Hematopoietic multipotent progenitor cell treated with erythropoietin and hydrocortisone succinate and interleukin-3 and kit ligand, for 6 days (in vitro differentiated cells): ENCODE measurements around the gene RUNX1.

Experiments
- DNase-seq: peaks from one replicate; pipeline ENCODE4 v3.0.0-alpha.2; 2015

RUNX1 gene

GRCh38 chr21:34875830-34876229, 173.3 kb downstream of the RUNX1 start:
- DNase-seq: no peak

GRCh38 chr21:34874684-34875513, 174.2 kb downstream of the RUNX1 start:
- no peak for DNase-seq

GRCh38 chr21:34871026-34871908, 177.8 kb downstream of the RUNX1 start:
- no peak for DNase-seq

GRCh38 chr21:34870246-34870645, 178.9 kb downstream of the RUNX1 start:
- no peak for DNase-seq

- DNase-seq: no peak
These were observed 179.6 kb downstream of the RUNX1 start for GRCh38 chr21:34869545-34869944.

GRCh38 chr21:34867785-34868184, 181.3 kb downstream of the RUNX1 start:
- no peak for DNase-seq

- DNase-seq: peak; percentile 69
These were observed 183.5 kb downstream of the RUNX1 start for GRCh38 chr21:34865400-34866241.

GRCh38 chr21:34864370-34865149, 184.5 kb downstream of the RUNX1 start:
- DNase-seq: no peak

GRCh38 chr21:34862951-34863350, 186.2 kb downstream of the RUNX1 start:
- DNase-seq: no peak

GRCh38 chr21:34861258-34861657, 187.8 kb downstream of the RUNX1 start:
- no peak for DNase-seq

- no peak for DNase-seq
These were observed 189.0 kb downstream of the RUNX1 start for GRCh38 chr21:34859976-34860653.

- no peak for DNase-seq
These were observed 190.5 kb downstream of the RUNX1 start for GRCh38 chr21:34858559-34858958.

- DNase-seq: no peak
These were observed 191.2 kb downstream of the RUNX1 start for GRCh38 chr21:34857874-34858273.

GRCh38 chr21:34857122-34857713, 191.9 kb downstream of the RUNX1 start:
- no peak for DNase-seq

GRCh38 chr21:34852448-34852847, 196.7 kb downstream of the RUNX1 start:
- DNase-seq: no peak

GRCh38 chr21:34850166-34850690, 198.9 kb downstream of the RUNX1 start:
- no peak for DNase-seq

GRCh38 chr21:34846601-34847112, 202.4 kb downstream of the RUNX1 start:
- DNase-seq: no peak

- peak; percentile 39 for DNase-seq
These were observed 203.3 kb downstream of the RUNX1 start for GRCh38 chr21:34845521-34846451.

- DNase-seq: no peak
These were observed 204.2 kb downstream of the RUNX1 start for GRCh38 chr21:34844924-34845238.
